Measurements from ENCODE around the gene HAAO.

Gene HAAO

DNA sequence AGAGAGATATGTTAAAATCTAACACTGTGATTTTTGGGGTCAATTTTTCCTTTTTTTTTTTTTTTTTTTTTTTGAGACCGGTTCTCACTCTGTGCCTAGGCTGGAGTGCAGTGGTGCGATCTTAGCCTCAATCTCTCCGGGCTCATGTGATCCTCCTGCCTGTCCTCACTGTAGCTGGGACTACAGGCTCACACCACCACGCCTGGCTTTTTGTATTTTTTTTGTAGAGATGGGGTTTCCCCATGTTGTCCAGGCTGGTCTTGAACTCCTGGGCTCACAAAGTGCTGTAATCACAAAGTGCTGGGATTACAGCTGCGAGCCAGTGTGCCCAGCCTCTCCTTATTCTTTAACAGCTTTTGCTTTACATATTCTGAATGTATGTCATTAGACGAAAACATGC lies 2.9 kb upstream of the HAAO start:
- H3K27me3 ChIP-seq (replicated peaks), result peaks cover 3% of the 10 kb centered on the region
- no peak overlapping the region for H3K4me3 ChIP-seq (ENCODE audit: low read depth, low read length)
- H3K36me3 ChIP-seq (replicated peaks), result no peaks in the 10 kb centered on the region
- TF ChIP-seq CTCF (IDR thresholded peaks at IDR 0.05; ENCODE audit: low read depth, low read length, missing control alignments), result no peak
- no peak for DNase-seq
- in situ Hi-C loops (cut with HindIII; ENCODE audit: low pct_ligation_motif_present, low sequenced_read_pairs), result no loop called here
- no peak overlapping the region for H3K27ac ChIP-seq

- peak; percentile 63 for TF ChIP-seq CTCF (IDR thresholded peaks at IDR 0.05; ENCODE audit: low read depth, low read length, missing control alignments)
- in situ Hi-C loops (cut with HindIII; ENCODE audit: low pct_ligation_motif_present, low sequenced_read_pairs), result no loop called here
- Histone ChIP-seq H3K27me3 (replicated peaks) (peaks cover 3% of the 10 kb centered on the region), H3K4me3 (ENCODE audit: low read depth, low read length) (no peak overlapping the region), H3K27ac (no peak overlapping the region), H3K36me3 (replicated peaks) (no peaks in the 10 kb centered on the region)
- peak; percentile 14 for DNase-seq
Observed at GRCh38 chr2:42794271-42795046, 2.1 kb upstream of the HAAO start.

- in situ Hi-C loops (cut with HindIII; ENCODE audit: low pct_ligation_motif_present, low sequenced_read_pairs), result no loop called here
- H3K4me3 ChIP-seq (ENCODE audit: low read depth, low read length), result peak overlapping the region; percentile 53
- no peaks in the 10 kb centered on the region for H3K36me3 ChIP-seq (replicated peaks)
- H3K27me3 ChIP-seq (replicated peaks), result peaks cover 3% of the 10 kb centered on the region
- TF ChIP-seq CTCF (IDR thresholded peaks at IDR 0.05; ENCODE audit: low read depth, low read length, missing control alignments), result no peak
- H3K27ac ChIP-seq, result no peak overlapping the region
- peak; percentile 2 for DNase-seq
Observed at GRCh38 chr2:42793334-42794270, 1.2 kb upstream of the HAAO start.

GRCh38 chr2:42792087-42792582 lies 248 bp downstream of the HAAO start:
- in situ Hi-C loops (cut with HindIII; ENCODE audit: low pct_ligation_motif_present, low sequenced_read_pairs), result no loop called here
- Histone ChIP-seq H3K36me3 (replicated peaks) (no peaks in the 10 kb centered on the region), H3K27ac (no peak overlapping the region), H3K27me3 (replicated peaks) (peaks cover 3% of the 10 kb centered on the region), H3K4me3 (ENCODE audit: low read depth, low read length) (peak overlapping the region; percentile 53)
- no peak for DNase-seq
- no peak for TF ChIP-seq CTCF (IDR thresholded peaks at IDR 0.05; ENCODE audit: low read depth, low read length, missing control alignments)

GRCh38 chr2:42791606-42792005 lies 777 bp downstream of the HAAO start:
- Histone ChIP-seq H3K27me3 (replicated peaks) (peaks cover 3% of the 10 kb centered on the region), H3K27ac (no peak overlapping the region), H3K4me3 (ENCODE audit: low read depth, low read length) (no peak overlapping the region), H3K36me3 (replicated peaks) (no peaks in the 10 kb centered on the region)
- in situ Hi-C loops (cut with HindIII; ENCODE audit: low pct_ligation_motif_present, low sequenced_read_pairs), result no loop called here
- TF ChIP-seq CTCF (IDR thresholded peaks at IDR 0.05; ENCODE audit: low read depth, low read length, missing control alignments), result no peak
- no peak for DNase-seq

Measured in brain microvascular endothelial cell (primary cell).